HG02623 (cell line): Measurements from ENCODE around the gene C5orf63.
"Not testable (repeated sequence)": the region's sequence is repeated elsewhere in the genome, so short reads cannot be mapped to it uniquely, and the experiment has no call there.

ENCODE experiments used
- ATAC-seq: cut with Tn5 transposase; IDR thresholded peaks from one replicate; pipeline ENCODE4 v1.9.1; 2021; ENCODE audit warnings: moderate library complexity; ENCODE audit not compliant: unreplicated experiment

C5orf63 gene

DNA sequence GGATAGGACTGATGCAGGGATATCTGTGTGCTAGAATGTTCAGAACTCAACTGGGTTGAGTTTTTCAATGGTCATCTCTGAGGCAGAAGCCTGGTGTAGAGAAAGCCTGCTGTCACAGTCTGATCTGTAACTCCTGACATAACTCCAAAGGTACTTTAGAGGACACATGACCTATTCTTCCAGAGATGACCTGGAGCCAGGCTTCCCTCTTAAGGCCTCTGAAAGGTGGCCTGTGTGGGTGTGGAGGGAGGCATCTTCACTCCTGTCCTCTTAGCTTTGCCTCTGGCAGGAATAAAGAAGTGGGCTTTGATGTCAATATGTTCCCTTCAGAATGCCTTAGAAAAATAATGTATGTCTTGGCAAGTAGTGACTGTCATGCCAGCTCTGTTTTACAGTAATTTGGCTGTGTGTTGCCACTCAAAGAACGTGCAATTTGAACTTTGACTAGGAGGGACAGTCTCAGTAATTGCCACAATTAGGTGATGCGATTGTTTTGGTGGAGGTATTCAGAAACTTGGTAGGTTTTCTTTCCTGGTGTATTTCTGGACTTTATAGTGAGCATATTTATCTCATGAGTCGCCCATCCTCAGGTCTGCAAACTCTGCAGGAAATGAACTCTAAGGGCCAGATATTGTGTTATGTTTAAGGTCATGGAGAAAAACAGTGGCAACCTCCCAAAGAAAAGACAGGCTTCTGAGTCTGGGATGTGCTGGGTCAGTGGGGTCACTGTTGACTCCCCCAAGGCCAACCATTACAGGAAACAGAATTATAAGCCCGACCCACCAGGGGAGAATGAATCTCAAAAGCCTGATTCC, 3.2 kb upstream of the C5orf63 start:
- ATAC-seq: no peak

DNA sequence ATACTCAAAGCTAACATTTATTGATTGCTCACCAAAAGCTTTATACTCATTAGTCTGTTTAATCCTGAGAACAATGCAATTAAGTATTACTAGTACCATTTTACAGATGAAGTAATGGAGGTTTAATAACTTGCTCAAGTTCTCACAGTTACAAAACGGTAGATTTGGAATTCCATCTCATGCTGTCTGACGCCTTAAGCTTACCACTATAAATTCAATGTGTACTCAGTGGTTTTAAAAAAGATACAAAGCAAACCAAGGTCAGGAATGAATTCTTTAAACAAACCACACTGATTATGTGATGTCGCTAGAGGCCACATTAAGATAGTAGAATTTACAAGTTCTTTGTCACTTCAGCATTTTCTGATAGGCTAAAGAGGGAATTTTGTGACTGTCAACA, 1.2 kb upstream of the C5orf63 start:
- no peak for ATAC-seq

GRCh38 chr5:127070243-127070642, 3.1 kb downstream of the C5orf63 start:
- no peak for ATAC-seq

- ATAC-seq: no peak
Observed at GRCh38 chr5:127068493-127069214, 4.6 kb downstream of the C5orf63 start.

DNA sequence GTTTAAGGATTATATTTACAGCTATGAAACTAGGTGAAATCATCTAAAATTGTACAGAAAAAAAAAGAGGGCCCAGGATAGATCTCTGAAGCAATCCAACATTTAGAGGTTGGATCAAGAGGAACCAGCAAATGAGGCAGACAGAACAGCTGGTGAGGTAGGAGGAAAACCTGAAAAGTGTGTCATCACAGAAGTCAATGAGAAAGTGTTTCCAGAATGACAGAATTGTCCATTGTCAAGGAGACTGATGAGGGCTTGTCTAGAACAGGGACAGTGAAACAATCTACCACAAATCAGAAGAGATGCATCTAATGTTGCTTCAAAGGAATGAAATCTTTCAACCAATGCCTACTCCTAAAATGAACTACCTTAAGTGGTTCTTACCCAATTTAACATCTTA, 6.6 kb downstream of the C5orf63 start:
- ATAC-seq: no peak

- ATAC-seq: no peak
Observed at GRCh38 chr5:127064253-127064840, 9.0 kb downstream of the C5orf63 start.

DNA sequence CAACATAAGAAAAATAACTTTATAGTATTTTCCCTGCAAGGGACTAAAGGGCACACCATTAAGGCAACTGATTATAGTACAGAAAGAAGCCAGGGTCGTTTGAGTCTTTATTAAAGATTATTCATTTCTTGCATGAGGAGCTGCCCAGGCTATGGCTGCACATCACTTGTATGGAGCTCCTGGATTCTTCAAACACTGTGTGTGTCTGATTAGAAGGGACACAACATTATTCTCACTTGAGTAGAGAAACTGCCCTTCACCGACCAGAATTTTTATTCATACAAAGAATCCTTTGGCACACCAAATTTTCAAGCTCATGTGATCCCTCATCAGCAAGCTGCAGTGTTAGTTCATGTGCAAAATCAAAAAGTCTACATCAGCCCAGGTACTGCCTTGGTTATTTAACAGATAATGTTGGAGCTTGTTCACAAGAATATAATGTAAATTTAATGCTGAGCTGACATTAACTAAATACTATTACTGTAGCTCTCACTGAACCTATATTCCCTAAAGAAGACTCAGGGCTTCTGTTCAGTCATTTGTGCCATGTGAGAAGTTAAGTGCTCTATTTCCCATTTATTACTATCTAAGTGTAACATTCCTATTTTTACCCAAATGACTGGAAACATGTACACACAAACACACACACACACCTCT, 9.9 kb downstream of the C5orf63 start:
- no peak for ATAC-seq

GRCh38 chr5:127061956-127062355, 11.3 kb downstream of the C5orf63 start:
- ATAC-seq: no peak

GRCh38 chr5:127061537-127061936, 11.8 kb downstream of the C5orf63 start:
- ATAC-seq: no peak

DNA sequence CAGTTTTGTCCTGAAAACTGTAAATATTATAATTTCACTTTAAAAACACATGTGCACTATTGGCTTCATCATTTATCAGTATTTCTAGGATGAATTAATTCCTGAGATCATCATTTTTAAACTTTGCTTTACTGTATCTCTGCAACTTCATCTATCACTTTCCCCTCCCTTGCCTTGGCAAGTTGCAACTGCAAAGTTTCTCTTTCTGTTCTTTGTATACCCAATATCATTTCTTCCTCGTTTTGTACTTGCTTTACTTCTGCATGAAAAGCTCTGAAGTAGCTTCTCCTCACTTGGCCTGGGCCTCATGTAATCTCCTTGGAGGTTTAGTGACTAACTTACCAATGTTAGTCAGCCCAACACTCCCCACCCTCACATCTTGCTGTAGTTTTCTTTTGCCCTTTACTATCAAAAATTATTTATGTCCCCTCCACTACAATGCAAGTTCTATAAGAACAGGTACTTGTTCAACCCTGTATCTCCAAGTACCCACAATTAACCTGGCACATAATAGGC, 12.8 kb downstream of the C5orf63 start:
- no peak for ATAC-seq

- no peak for ATAC-seq
Observed at GRCh38 chr5:127056896-127057295, 16.4 kb downstream of the C5orf63 start.

DNA sequence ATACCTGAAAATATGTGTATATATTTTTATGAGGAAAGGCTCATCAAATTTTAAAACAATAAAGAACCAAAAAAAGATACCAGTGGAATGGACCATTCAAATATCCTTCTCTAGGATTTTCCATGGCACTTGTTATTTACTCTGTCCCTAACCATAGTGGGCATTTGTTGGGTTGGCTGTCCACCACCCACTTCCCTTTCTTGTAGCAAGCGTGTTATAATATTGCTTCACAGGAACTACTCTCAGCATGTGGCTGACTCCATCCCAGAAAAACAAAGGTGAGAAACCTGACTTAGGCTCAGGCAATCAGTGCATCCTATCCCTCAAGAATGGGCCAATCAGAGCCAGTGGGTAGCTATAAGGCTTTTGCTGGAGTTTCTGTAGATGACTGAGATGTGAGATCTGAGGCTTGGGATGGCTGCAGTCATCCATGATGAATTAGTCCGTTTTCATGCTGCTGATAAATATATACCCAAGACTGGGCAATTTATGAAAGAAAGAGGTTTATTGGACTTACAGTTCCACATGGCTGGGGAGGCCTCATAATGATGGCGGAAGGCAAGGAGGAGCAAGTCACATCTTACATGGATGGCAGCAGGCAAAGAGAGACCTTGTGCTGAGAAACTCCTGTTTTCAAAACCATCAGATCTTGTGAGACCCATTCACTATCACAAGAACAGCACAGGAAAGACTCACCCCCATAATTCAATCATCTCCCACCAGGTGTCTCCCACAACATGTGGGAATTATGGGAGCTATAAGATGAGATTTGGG, 17.2 kb downstream of the C5orf63 start:
- no peak for ATAC-seq

- not testable (repeated sequence) for ATAC-seq
Observed at GRCh38 chr5:127053551-127053950, 19.8 kb downstream of the C5orf63 start.

- no peak for ATAC-seq
Observed at GRCh38 chr5:127053049-127053448, 20.3 kb downstream of the C5orf63 start.

GRCh38 chr5:127051591-127051990, 21.7 kb downstream of the C5orf63 start:
- no peak for ATAC-seq

- ATAC-seq: no peak
Observed at GRCh38 chr5:127046343-127047072, 26.8 kb downstream of the C5orf63 start.

GRCh38 chr5:127042593-127042992, 30.7 kb downstream of the C5orf63 start:
- no peak for ATAC-seq

DNA sequence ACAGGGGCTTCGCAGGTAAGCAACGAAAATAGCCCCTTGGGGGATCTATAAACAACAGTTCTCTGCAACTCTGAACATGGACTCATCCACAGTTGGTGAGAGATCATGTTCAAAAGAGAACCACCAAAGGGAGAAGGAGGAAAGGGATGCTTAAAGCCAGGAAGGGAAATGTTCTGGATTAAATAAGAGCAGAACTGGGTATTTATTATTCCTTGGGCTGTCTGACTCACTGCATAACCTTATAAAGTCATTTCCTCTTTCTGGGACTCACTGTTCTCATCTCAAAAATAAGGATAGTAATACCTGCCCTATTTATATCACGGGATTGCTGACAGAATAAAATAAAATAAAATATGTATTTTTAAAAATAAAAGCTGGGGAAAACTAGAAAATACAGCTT, 31.7 kb downstream of the C5orf63 start:
- ATAC-seq: no peak

DNA sequence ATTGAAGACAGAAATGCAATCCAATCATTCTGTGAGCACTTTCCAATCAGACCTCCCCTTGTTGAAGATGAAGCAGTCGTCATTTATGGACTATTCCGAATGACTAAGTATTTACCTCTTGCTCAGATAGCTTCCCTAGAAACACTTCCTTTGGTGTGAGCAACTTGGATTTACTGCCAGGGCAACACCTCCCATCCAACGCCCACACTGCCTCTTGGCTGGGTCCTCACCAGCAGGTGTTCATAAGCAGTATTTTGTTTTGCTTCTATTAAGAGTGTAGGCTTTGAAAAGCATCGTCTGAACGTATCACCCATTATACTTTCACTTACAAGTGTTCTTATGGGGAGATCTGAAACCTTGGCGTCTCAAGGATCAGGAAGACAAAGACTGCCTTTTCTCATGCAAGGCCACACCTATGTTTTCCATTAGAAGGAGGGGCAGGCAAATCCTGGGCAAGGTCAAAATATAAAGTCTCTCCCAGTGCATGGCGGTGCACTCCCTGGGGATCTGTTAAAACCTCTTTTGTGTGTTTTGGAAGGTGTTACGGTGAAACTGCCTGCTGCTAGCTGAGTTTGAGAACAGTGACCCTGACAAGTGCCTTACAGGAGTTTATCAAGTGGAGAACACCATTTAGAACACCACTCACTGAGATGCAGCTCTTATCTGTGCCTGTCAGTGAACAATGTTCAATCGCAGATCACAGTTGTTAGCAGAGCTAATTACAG, 32.3 kb downstream of the C5orf63 start:
- ATAC-seq: no peak
